HG03175 (cell line): ENCODE measurements around the gene ZNF335.
"Not testable (repeated sequence)": the region's sequence is repeated elsewhere in the genome, so short reads cannot be mapped to it uniquely, and the experiment has no call there.

Source experiments
- ATAC-seq: cut with Tn5 transposase; IDR thresholded peaks from one replicate; pipeline ENCODE4 v1.9.1; 2021; ENCODE audit warnings: mild to moderate bottlenecking, moderate library complexity; ENCODE audit not compliant: unreplicated experiment

The ZNF335 gene

DNA sequence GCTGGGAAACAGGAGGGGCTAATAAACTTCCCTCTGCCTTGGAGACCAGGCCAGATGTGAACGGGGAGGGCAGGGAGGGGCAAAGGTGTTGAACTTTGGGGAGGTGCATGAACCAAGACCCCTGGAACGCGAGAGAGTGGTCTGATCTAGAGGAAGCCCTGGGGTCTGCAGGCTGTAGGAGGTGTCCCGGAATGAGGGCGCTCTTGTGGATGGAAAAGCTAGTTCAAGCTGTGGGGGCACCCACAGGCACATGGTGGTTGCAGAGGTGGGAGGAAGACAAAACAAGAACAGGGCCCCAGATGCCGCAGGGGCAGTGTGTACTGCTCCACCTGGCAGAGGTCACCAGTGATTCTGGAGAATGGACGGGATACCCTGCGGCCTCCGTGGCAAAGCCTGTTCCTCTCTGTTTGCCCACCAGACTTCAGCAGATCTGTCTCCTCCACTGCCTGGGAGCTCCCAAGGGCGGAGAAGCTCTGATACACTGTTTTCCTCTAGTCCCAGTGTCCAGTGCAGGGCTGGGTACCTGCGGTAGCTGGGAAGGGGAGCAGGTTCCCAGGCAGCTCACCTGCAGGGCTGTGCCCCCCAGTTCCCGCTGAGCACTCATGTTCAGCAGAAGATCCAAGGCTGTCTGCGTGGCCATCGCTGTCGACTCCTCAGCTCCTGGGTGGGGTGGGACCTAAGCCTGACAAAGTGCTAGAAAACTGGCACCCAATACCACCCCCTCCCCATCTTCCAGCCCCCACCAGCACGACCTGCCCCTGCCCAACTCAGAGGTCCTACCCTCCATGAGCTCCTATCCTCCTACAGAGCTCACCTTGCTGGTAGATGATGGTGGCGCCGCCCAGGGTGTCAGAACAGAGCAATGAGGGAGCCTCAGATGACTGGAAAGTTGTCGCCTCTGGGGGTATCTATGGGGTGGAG lies 14.7 kb downstream of the ZNF335 start:
- no peak for ATAC-seq

- not testable (repeated sequence) for ATAC-seq
Measured at GRCh38 chr20:45956326-45956725, 15.7 kb downstream of the ZNF335 start.

DNA sequence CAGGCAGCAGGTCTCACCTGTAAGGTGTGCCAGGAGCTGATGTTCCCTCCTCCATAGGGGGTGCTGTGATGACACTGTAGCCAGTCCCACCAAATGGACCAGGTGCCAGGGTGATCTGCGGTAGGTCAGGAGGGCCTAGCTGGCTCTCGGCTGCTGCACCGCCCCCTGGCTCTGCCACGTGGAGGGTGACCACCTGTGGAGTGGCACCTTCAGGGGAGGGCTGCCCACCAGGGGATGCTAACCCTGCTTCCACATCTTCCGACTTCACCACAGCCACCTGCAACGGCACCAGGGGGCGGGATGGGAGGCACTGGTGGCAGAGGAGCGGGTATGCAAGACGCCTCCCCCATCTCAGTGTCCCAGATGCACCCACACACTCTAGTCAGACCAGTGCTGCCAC lies 18.3 kb downstream of the ZNF335 start:
- ATAC-seq, result no peak

GRCh38 chr20:45952861-45953260 lies 19.1 kb downstream of the ZNF335 start:
- no peak for ATAC-seq

DNA sequence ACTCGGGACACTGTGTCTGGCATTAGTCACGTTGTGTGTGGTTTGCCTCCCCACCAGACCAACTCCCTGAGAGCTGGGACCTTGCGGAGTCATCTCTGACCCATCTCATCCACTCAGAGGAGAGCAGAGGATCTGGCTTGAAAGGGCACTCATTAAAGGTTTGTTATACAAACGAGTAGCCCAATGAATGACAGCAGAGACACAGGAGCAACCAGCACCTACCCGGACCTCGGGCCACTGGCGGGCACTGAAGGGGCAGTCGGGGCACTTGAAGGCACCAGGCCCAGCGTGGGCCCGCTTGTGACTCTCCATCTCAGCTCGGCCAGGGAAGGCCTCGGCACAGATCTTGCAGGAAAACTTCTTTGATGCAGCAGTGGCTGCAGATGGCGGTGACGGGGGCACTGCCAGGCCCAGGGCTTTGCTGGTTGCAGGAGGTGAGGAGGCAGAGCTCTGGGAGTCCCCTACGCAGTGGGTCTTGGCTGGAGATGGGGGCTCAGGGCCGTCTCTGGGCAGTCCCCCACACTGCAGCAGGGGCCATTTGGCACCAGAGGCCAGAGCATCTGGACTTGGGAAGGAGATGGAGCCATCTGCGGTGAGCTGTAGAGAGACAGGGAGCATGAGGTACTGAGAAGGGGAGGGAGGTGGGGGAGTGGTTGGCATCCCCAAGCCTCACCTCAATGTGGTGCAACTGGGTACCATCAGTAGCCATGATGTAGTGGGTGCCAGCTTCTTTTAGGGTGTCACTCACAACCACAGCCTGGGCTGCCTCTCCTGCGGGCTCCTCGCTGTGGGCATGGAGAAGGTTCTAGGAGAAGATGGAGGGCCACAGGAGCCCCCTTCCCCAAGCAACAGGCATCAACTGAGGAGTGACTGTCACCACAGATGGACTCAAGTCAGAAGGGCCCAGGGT lies 19.8 kb downstream of the ZNF335 start:
- no peak for ATAC-seq

DNA sequence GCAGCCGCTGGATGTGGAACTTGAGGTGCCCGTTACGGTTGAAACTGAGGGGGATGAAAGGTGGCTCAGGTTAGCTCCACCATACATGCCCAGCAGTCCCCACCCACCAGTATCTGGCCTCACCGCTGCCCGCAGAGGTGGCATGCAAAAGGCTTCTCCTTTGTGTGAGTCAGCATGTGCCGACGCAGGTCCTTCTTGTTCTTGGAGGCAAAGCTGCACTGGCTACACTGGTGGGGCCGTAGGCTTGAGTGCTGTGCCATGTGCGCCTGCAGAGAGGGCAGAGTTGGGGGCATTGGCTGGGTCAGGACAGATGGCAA lies 21.7 kb downstream of the ZNF335 start:
- no peak for ATAC-seq

- no peak for ATAC-seq
Measured at GRCh38 chr20:45949542-45950329, 22.3 kb downstream of the ZNF335 start.

DNA sequence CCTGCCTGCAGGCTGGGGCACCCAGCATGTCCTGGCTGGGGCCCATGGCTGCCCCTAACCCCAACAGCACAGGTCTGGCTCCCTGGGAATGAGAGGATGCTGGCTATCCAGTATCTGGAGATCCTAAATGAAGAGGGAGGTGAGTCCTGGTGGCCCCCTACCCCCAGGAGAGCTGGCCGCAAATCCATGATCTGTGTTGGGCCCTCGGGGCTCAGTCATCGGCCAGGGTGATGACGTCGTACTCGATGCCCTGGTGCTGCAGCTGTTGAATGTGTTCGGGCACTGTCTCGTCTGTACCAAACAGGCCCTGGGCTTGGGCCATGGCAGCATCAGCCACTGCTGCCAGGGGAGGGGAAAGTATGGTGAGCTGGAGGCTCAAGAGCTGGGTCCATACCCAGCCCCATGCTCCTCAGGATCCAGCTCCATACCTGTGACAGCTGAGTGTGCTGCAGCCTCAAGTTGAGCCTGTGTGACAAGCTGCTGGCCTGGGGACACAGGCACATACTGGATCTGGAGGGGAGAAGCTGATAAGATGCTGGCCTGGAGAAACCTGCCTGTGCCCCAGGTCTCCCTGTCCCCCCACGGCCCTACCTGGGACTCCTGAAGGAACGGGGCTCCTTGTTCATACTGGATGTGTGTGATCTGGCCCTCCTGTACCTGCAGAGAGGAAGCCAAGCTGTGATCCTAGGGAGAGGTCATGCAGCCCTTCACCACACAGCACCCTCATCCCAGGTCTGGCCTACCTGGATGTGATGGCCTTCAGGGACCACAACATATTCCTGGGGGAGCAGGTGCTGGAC lies 23.1 kb downstream of the ZNF335 start:
- ATAC-seq, result no peak

GRCh38 chr20:45948261-45948733 lies 23.7 kb downstream of the ZNF335 start:
- no peak for ATAC-seq

- no peak for ATAC-seq
Measured at GRCh38 chr20:45947110-45947866, 24.7 kb downstream of the ZNF335 start.

DNA sequence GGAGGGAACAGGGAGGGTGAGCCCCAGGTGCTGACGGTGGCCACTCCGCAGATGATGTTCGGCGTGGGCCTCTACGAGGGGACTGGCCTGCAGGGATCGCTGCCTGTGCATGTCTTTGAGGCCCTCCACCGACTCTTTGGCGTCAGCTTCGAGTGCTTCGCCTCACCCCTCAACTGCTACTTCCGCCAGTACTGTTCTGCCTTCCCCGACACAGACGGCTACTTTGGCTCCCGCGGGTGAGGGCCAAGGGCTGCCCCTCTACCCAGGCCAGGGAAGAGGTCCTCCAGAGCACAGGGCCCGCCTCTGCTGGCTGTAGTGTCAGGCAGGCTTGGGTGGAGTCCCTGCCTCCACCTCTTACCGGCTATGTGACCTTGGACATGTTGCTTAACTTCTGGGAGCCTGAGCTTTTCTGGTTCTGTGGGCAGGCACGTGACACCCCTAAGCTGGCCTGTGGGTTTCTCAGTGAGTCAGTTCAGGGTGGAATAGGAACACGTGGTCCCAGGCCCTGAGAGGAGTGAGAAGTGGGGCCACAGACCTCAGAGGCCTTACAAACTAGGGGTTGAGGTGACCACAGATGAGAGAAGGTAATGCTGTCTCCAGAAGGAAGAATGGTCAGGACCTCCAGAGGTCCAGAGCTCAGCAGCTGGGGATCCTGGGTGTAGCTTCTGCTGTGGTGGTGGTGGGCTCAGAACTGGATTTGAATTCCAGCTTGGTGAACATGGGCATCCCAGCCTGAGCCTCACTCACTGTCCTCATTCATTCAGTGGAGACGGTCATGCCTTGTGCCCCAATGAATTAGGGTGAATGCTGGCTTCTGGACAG lies 25.6 kb downstream of the ZNF335 start:
- ATAC-seq, result no peak

- no peak for ATAC-seq
Measured at GRCh38 chr20:45945678-45946148, 26.3 kb downstream of the ZNF335 start.

GRCh38 chr20:45944965-45945677 lies 26.9 kb downstream of the ZNF335 start:
- ATAC-seq, result no peak

DNA sequence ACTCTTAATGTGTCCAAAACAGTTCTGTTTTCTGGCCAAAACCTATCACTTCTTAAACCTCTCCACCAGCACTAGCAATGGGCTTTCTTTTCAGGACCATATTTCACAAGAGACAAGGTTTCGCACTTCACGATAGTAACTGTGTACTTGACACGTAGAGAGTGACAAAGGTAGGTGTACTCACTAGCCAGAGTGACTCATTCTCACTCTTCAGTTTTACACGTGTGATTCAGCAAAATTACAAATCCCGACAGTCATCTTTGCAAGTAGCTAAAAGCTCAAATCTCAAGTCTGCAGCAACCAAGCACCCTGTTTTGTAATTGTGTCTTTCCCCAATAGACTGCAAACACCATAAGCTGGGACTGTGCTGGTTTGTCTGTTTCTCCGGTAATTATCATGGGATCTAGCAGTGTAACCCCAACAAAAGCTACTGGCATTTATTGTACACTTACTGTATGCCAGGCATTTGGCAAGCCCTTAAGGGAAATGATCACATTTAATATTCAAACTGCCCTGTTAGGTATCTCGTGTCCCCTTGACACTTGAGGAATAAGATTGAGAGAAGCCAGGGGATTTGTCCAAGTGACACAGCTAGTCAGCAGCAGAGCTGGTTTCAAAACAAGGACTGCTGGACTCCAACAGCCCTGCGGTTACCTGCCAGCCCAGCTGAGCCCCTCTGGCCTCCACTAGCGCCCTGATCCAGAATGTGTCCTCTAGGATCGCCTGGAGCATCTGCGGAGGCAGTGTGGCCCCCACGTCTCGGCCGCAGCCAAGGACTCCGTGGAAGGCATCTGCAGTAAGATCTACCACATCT lies 27.6 kb downstream of the ZNF335 start:
- ATAC-seq, result no peak

- no peak for ATAC-seq
Measured at GRCh38 chr20:45943613-45944012, 28.4 kb downstream of the ZNF335 start.

GRCh38 chr20:45940469-45940868 lies 31.5 kb downstream of the ZNF335 start:
- no peak for ATAC-seq

- no peak for ATAC-seq
Measured at GRCh38 chr20:45940053-45940452, 31.9 kb downstream of the ZNF335 start.
